Natural killer cell treated with Interleukin-12 subunit alpha and Interleukin-12 subunit beta and Interleukin-15 and Interleukin-18, amount 100 ng/mL, for 72 hours (primary cell): ENCODE results near the gene GBGT1. TPM values are rescaled to one million over a fixed set of nuclear protein-coding genes. Genes with fewer than 3 reads are reported as not detected.

Source experiments
- ATAC-seq, 2 donors: fragments of 150-1000 bp; cut with Tn5 transposase in 1 of 2; sonication (Bioruptor Pico), chemical (Tn5 transposase) in 1 of 2; 2 replicates each; pipeline ENCODE4 v1.10.0; 2021
- DNase-seq: peaks from one replicate; pipeline ENCODE4 v3.0.0; 2022; ENCODE audit warnings: low spot score
- H3K27ac Mint-ChIP-seq, 2 donors: 1 replicate in 1 of 2; 2 replicates in 1 of 2; pipeline ENCODE4 v1.8.0; 2022; ENCODE audit warnings: mixed read lengths in 2 of 2, mild to moderate bottlenecking in 1 of 2, moderate library complexity in 1 of 2
- H3K27me3 Mint-ChIP-seq, 2 donors: 1 replicate in 1 of 2; 2 replicates in 1 of 2; pipeline ENCODE4 v1.8.0; 2022; ENCODE audit warnings: mixed read lengths in 2 of 2
- H3K36me3 Mint-ChIP-seq: one replicate; pipeline ENCODE4 v1.8.0; 2022; ENCODE audit warnings: mixed read lengths
- H3K4me1 Mint-ChIP-seq, 2 donors: 1 replicate in 1 of 2; 2 replicates in 1 of 2; pipeline ENCODE4 v1.8.0; 2022; ENCODE audit warnings: low read depth in 2 of 2, mixed read lengths in 2 of 2, mild to moderate bottlenecking in 1 of 2
- H3K4me3 Mint-ChIP-seq: one replicate; pipeline ENCODE4 v1.8.0; 2022; ENCODE audit warnings: mixed read lengths
- H3K9me3 Mint-ChIP-seq: 2 replicates; pipeline ENCODE4 v1.8.0; 2022; ENCODE audit warnings: mixed read lengths
- total RNA-seq, 2 donors: library from RNA; stranded (reverse); gene quantifications; one replicate each; pipeline ENCODE4 v1.2.3, GENCODE V29; 2022

GBGT1 gene
- total RNA-seq, 2 donors from 2014 or later: 4.1 to 7.2 TPM

DNA sequence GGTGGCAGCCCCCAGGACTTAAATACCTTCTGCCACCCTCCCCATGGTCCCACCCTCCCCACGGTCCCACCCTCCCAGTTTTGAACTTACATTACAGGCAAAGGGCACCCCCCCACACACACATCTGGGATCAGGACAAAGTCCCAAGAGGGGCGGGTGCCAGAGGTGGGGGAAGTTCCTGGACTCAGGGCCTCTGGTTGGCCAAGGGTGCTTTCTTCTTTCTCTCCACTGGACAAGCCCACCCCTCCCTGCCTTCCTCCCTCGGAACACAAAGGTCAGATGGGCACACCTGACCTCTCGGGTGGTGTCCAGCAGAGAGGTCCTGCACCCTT lies 23.6 kb downstream of the GBGT1 start:
- H3K27me3 Mint-ChIP-seq: no peaks in the 10 kb centered on the region
- no peak overlapping the region for H3K27ac Mint-ChIP-seq
- ATAC-seq (no peak), DNase-seq (no peak)
- H3K4me3 Mint-ChIP-seq: no peak overlapping the region
- peaks cover 45 to 56% of the 10 kb centered on the region in 2 donors for H3K4me1 Mint-ChIP-seq
- H3K9me3 Mint-ChIP-seq: no peaks in the 10 kb centered on the region
- H3K36me3 Mint-ChIP-seq: peaks cover 5% of the 10 kb centered on the region

DNA sequence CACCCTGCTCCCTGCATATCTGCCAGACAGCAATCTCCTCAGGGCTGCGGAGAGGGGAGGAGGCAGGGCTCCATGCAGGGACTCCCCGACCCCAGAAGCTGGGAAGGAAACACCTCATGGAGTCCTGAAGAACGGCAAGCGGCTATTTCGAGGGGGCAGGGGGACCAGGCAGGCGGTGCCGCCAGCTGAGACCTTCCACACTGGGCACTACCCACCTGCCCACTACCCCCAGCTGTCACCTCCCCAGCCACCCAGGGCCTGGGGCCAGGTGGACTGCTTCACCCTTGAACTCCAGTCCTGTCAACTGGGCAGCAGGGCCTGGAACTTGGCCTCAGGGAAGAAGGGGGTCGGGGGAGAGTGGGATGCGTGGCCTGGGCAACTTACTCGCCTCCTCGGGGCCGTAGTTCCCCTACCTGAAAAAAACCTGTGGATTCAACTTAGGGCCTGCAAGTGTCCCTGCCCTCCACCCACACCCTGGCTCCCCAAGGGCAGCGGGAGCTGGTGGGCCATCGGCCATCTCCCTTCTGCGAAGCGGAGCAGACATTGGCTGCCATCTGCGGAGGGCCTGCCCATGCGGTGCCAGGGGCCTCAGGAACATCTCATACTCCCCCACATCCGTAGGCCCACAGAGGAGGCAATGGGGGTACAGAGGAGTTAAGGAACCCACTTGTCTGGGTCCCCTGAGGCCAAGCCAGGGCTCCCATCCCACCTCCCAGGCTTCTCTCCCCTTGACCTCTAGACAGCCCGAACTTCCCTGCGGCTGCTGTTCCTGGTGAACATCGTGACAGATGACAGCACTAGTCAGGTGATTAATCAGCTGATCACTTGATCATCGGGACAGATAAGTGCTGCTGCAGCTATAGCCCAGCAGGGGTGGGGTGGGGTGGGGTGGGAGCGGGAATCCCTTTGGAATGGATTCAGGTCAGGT lies 24.2 kb downstream of the GBGT1 start:
- no peak overlapping the region for H3K4me3 Mint-ChIP-seq
- H3K4me1 Mint-ChIP-seq: peaks cover 45 to 55% of the 10 kb centered on the region in 2 donors
- DNase-seq (no peak), ATAC-seq (no peak)
- no peaks in the 10 kb centered on the region for H3K9me3 Mint-ChIP-seq
- H3K36me3 Mint-ChIP-seq: peaks cover 5% of the 10 kb centered on the region
- H3K27me3 Mint-ChIP-seq: no peaks in the 10 kb centered on the region
- peak overlapping the region; percentile 81 to 90 for H3K27ac Mint-ChIP-seq

DNA sequence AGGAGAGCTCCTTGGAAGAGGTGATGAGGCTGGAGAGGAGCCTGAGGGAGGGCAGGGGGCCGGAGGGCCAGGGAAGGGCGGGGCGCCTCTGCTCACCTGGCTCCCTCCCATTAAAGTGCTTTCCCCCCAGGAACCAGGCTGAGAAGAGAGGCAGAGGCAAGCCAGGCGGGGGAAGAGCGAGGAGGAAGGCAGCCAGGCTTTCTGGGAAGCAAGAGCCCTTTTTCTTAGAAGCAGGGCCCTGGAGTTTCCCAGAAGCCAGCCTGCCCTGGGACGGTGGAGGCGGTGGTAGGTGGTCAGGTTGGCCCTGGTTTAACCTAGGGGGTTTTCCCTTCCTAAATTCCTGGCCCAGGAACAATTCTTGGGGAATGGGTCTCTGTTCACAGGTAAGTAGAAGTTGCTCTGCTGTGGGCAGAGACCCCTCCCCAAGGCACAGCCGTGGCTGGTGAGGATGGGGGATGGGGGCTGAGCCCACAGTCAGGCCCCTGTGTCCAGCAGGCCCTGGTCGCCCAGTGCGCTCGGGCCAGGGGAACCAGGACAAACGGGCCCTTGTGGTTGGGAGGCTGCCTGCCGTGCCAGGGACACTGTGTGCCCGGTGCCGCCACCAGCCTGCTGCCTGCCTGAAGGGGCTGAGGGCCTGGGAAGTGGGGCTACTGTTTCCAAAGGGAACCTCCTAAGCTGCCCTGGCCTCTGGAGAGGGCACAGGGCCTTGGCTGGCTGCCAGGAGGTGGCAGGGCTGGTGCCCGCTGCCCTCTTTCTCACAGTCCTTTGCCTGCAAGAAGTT lies 26.1 kb downstream of the GBGT1 start:
- Mint-ChIP-seq H3K36me3 (peaks cover 5% of the 10 kb centered on the region), H3K9me3 (no peaks in the 10 kb centered on the region), H3K4me3 (peak overlapping the region; percentile 78), H3K4me1 (peaks cover 49 to 60% of the 10 kb centered on the region in 2 donors), H3K27me3 (no peaks in the 10 kb centered on the region), H3K27ac (peak overlapping the region; percentile 90 to 98)
- DNase-seq (peak; percentile 80), ATAC-seq (peak in 1 of 2 donors; percentile 5)

DNA sequence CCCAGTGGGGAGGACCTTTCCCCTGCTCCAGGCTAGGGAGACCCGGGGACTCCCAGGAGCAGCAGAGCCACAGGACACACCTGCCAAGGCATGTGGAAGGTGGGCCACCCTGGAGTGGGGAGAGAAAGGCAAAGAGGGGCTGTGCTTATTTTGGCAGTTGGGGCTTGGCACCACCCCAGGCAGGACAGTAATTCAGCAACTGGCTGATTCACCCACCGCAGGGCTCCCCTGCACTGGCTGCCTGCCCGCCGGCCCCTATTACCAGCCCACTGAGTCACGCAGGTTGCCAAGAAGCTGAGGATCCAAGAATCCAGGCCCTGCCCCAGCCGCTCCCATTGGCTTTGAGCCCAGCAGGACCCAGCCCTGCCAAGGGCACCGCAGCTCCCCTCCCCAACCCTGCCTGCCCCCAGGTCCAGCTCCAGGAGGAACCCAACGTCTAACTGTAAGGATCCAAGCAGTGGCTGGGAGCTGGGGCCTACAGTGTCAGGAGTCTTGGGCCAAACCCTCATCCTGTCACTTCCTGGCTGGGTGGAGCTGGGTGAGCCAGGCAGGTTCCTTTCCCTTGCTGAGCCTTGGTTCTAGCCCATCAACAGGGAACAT lies 28.5 kb downstream of the GBGT1 start:
- Mint-ChIP-seq H3K4me1 (peaks cover 54 to 65% of the 10 kb centered on the region in 2 donors), H3K27ac (peak overlapping the region; percentile 90 to 98), H3K36me3 (peaks cover 5% of the 10 kb centered on the region), H3K9me3 (no peaks in the 10 kb centered on the region), H3K4me3 (peak overlapping the region; percentile 78), H3K27me3 (no peaks in the 10 kb centered on the region)
- DNase-seq (no peak), ATAC-seq (peak; percentile 29 to 70)

DNA sequence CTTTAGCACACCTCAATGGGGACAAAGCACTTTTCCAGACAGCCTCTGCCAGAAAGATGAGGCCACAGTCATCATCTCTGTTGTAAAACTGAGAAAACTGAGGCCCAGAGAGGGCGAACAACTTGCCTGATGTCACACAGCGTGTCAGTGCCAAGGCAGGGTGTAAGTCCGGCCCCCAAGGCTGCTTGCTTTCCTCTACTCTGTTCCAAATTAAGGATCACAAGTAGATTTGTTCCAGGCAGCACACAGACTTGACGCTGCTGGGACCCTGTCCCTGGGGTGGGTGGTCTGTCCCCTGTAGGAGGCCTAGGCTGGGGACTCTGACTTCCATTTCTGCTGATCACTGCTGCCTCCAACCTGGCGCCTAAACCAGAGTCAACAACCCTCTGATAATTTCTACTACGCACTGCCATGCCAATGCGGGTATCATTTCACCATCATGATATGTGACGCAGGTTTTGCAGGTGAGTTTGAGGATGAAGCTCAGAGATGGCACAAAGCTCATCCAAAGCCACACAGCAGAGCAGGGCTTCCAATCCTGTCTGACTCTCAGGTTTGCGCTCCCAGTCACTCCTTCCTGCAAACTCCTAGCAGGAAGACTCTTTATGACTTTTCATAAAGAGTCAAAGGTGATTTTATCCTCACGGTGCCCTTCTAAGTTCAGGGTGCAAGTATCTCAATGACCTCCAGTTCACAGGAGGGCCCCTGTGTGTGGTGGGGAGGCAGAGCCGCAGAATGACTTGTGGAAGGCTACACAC lies 29.1 kb downstream of the GBGT1 start:
- Mint-ChIP-seq H3K4me1 (peaks cover 57 to 67% of the 10 kb centered on the region in 2 donors), H3K4me3 (peak overlapping the region; percentile 78), H3K27me3 (no peaks in the 10 kb centered on the region), H3K9me3 (no peaks in the 10 kb centered on the region), H3K27ac (peak overlapping the region; percentile 90 to 98), H3K36me3 (peaks cover 5% of the 10 kb centered on the region)
- no peak for DNase-seq
- ATAC-seq: no peak

DNA sequence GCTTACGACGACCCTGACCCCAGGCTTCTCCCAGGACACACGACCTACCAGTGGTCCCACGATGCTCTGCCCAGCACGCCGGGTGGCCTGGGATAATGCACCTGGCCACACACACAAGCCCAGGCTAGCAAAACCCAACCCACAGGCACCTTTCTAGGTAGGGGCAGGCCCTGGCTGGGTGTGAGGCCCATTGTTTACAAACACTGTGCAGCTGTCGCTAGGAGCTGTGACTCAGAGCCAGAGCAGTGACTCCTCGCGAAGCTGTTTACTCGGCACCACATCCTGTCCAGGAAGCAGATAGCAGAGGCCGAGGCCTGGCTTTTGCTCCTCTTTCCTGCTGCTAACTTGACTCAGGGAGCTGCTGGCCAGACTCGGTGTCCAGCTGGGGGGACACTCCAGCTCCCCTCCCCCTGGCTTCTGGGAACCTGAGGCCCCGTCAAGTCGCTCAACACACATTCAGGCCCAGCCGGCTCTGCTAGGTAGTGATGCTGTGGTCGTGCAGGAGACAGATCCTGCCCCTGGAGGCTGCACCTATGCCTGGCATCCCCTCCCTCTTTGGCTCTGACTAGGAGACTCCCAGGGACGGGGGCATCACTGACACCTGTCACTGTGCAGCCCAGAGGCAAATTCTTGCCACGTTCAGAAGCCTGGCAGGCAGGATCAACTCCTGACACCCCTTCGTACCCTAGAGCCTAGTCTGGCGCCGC lies 29.9 kb downstream of the GBGT1 start:
- ATAC-seq (peak; percentile 91 to 95), DNase-seq (peak; percentile 95)
- Mint-ChIP-seq H3K27ac (peak overlapping the region; percentile 90 to 98), H3K4me1 (peaks cover 61 to 69% of the 10 kb centered on the region in 2 donors), H3K36me3 (peaks cover 5% of the 10 kb centered on the region), H3K27me3 (no peaks in the 10 kb centered on the region), H3K9me3 (no peaks in the 10 kb centered on the region), H3K4me3 (peak overlapping the region; percentile 78)

DNA sequence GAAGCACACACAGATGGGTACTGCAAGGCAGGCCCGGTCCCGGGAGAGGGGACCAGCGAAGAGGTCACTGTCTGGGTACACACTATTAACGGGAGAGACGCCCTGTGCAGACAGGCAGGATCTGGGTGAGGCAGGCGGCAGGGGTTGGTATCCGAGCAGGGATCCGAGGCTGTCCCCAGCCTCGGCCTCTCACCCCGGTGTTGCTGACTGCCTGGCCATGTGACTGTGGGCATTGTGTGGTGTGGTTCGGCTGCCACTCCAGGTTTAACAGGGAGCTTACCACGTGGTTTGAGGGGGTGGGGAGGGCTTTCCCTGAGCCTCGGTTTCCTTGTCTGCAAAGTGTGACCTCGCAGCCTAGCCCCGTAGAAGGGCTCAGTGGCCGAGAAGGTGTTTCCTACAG lies 31.5 kb downstream of the GBGT1 start:
- Mint-ChIP-seq H3K27ac (peak overlapping the region; percentile 90 to 98), H3K4me1 (peaks cover 69 to 70% of the 10 kb centered on the region in 2 donors), H3K4me3 (peak overlapping the region; percentile 84), H3K27me3 (no peaks in the 10 kb centered on the region), H3K36me3 (peaks cover 5% of the 10 kb centered on the region), H3K9me3 (no peaks in the 10 kb centered on the region)
- ATAC-seq (no peak), DNase-seq (peak; percentile 70)

DNA sequence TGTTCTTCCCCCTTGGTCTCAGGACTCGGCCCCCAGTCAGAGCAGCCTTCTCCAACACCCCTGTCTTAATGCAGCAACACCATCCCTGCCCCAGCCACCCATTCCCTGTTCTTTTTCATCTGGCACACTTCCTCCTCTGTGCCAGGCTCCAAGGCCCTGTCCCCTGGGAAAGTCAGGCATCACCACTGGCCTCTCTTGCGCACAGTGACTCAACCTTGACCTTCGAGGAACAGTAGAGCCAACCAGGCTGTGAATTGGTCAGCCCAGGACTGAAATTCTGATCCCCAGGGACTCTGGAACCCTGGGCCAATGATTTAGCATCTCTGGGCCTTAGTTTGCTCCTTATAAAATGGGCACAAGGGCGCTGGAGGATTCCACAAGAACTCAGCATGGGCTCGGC lies 32.2 kb downstream of the GBGT1 start:
- no peaks in the 10 kb centered on the region for H3K27me3 Mint-ChIP-seq
- H3K4me3 Mint-ChIP-seq: peak overlapping the region; percentile 84
- DNase-seq: no peak
- peaks cover 5% of the 10 kb centered on the region for H3K36me3 Mint-ChIP-seq
- no peaks in the 10 kb centered on the region for H3K9me3 Mint-ChIP-seq
- peaks cover 73 to 74% of the 10 kb centered on the region in 2 donors for H3K4me1 Mint-ChIP-seq
- ATAC-seq: no peak
- H3K27ac Mint-ChIP-seq: peak overlapping the region; percentile 90 to 98

DNA sequence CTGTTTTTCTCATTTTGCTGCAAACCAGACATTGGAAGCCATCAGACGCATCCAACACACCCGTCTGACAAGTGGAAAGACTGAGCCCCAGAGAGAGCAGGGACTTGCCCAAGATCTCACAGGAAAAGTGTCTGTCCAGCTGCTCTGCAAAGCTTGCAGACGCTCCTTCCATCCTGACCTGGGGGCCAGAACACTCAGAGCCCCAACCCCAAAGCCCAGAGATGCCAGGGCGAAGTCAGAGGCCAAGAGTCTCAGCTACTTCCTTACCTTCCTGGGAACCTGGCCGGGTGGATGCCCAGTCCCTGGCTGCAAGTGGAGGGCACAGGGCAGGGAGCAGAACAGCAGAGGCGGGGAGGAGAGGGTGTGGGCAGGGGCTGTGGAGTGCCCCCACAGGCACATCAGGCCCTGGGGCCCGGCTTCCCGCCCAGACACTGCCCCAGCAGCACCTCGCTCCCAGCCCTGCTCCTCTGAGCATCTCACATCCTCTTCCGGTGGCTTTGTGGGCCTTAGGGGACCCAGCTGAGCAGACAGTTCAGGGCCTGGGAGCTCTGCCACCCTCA lies 32.9 kb downstream of the GBGT1 start:
- H3K4me1 Mint-ChIP-seq: peaks cover 73 to 74% of the 10 kb centered on the region in 2 donors
- peak; percentile 79 for DNase-seq
- H3K36me3 Mint-ChIP-seq: peaks cover 1% of the 10 kb centered on the region
- peak overlapping the region; percentile 90 to 98 for H3K27ac Mint-ChIP-seq
- peak; percentile 29 to 56 for ATAC-seq
- H3K27me3 Mint-ChIP-seq: no peaks in the 10 kb centered on the region
- H3K4me3 Mint-ChIP-seq: peak overlapping the region; percentile 84
- H3K9me3 Mint-ChIP-seq: no peaks in the 10 kb centered on the region

DNA sequence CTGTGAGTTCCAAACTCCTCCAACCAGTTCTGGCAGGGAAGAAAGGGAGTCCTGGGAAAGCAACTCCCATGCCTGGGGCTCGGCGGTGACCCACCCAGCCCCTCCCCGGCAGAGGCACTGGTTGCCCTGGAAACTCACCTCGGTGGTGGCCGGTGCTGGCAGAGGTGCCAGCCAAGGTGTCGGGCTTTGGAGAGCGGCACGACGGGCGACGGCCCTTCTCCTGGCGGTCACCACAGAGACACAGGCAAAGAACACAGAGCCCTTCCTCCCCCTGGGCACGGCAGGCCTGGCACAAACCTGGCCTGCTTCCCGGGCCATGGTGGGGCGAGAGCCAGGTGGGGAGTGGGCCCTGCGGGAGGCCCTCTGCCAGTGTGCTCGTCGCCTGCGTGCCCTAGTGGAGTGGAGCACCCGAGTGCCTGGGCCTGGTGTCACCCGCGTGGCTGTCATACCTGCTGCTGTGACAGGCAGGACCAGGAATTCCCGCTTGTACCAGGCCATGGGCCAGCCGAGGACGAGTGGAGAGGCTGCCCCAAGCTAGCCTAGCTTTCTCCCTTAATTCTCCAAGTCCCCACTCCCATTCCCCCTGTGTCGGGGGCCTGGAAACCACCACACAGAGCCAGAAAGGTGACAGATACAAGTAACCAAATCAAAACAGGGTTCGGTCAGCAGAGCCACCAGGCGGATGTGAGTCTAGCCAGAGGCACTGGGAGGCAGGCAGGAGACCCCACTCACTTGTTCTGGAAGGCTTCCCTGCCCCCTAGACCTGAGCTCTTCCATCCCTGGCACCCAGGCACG lies 34.5 kb downstream of the GBGT1 start:
- Mint-ChIP-seq H3K27ac (peak overlapping the region; percentile 90 to 98), H3K4me1 (peaks cover 73% of the 10 kb centered on the region in 2 donors), H3K9me3 (no peaks in the 10 kb centered on the region), H3K36me3 (no peaks in the 10 kb centered on the region), H3K4me3 (peak overlapping the region; percentile 84), H3K27me3 (no peaks in the 10 kb centered on the region)
- ATAC-seq: no peak
- no peak for DNase-seq

DNA sequence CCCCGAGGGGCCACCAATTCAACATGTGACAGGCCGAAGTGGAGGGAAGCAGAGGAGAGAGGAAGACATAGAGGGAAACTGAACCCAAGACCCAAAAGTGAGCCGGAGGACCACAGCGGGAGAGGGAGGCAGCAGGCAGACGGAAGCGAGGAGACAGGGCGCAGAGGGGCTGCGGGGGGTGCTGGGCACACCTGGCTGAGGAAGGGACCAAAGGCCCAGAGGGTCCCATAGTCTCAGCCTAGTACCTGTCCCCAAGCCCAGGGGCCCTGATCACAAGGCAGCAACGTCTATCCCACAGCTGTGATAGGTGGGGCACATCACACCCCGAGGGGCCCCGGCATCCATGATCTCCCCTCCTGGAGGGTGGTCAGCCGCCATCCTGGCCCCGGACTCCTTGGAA lies 35.6 kb downstream of the GBGT1 start:
- Mint-ChIP-seq H3K4me3 (peak overlapping the region; percentile 84), H3K9me3 (no peaks in the 10 kb centered on the region), H3K27ac (peak overlapping the region; percentile 74 to 90), H3K4me1 (peaks cover 73 to 75% of the 10 kb centered on the region in 2 donors), H3K27me3 (no peaks in the 10 kb centered on the region), H3K36me3 (no peaks in the 10 kb centered on the region)
- DNase-seq: no peak
- no peak for ATAC-seq
